T-helper 1 cell treated with Interleukin-12 subunit alpha and Interleukin-12 subunit beta and Interleukin-4 antibody, amounts not matched to agents 30 μg/mL and 1 μg/mL, for 36 hours (primary cell): ENCODE results near the gene TRIM71.

Experiments used
- H3K27ac Mint-ChIP-seq: one replicate; pipeline ENCODE4 v1.8.0; 2021; ENCODE audit warnings: mild to moderate bottlenecking, mixed read lengths
- H3K27me3 Mint-ChIP-seq: one replicate; pipeline ENCODE4 v1.8.0; 2021; ENCODE audit warnings: low read depth, mixed read lengths
- H3K36me3 Mint-ChIP-seq: one replicate; pipeline ENCODE4 v1.8.0; 2021; ENCODE audit warnings: low read depth, mixed read lengths
- H3K4me1 Mint-ChIP-seq: one replicate; pipeline ENCODE4 v1.8.0; 2021; ENCODE audit warnings: low read depth, mixed read lengths
- H3K4me3 Mint-ChIP-seq: one replicate; pipeline ENCODE4 v1.8.0; 2021; ENCODE audit warnings: mild to moderate bottlenecking, moderate library complexity, mixed read lengths
- H3K9me3 Mint-ChIP-seq: one replicate; pipeline ENCODE4 v1.8.0; 2021; ENCODE audit warnings: mixed read lengths

The TRIM71 gene

DNA sequence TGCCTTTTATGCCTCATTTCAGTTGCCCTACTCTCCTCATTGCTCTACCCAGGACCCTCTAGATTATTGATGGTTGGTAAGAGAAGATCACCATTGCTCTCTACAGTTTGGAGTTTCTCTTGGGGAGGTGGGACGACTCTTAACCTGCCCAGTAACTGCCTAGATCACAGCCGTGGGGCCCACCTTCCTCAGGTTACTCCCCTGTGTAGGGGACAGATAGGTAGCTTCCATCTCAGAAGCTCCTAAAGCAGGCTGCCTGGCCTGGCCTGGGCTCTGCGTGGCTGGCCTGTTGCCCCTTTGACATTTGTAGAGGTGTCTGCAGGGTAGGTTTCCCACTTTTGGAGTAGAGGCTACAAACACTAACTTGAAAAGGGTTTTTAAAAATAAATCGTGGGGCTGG lies 42.7 kb downstream of the TRIM71 start:
- no peak overlapping the region for H3K4me3 Mint-ChIP-seq
- H3K27ac Mint-ChIP-seq, result no peak overlapping the region
- H3K9me3 Mint-ChIP-seq, result no peaks in the 10 kb centered on the region
- peaks cover 10% of the 10 kb centered on the region for H3K27me3 Mint-ChIP-seq
- H3K4me1 Mint-ChIP-seq, result no peaks in the 10 kb centered on the region
- no peaks in the 10 kb centered on the region for H3K36me3 Mint-ChIP-seq

DNA sequence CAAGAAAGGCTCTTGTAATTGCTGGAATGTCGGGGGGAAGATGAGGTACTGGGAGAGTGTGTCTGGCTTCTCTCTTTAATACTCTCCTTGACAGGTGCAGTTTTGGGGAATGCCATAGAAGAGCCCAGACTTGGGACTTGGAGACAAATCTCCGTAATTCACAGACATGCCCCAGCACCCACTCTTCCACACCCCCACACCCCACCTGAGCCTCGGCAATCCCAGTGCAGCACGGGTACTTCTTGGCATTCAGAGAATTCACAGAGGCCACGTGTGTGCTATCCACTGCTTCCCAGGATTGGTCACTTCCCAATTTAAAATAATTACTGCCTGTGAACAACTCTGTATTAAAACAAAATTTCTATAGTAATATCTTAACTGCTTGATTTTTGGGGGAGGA lies 43.9 kb downstream of the TRIM71 start:
- Mint-ChIP-seq H3K4me1 (no peaks in the 10 kb centered on the region), H3K36me3 (no peaks in the 10 kb centered on the region), H3K27ac (no peak overlapping the region), H3K9me3 (no peaks in the 10 kb centered on the region), H3K27me3 (peaks cover 10% of the 10 kb centered on the region), H3K4me3 (no peak overlapping the region)

DNA sequence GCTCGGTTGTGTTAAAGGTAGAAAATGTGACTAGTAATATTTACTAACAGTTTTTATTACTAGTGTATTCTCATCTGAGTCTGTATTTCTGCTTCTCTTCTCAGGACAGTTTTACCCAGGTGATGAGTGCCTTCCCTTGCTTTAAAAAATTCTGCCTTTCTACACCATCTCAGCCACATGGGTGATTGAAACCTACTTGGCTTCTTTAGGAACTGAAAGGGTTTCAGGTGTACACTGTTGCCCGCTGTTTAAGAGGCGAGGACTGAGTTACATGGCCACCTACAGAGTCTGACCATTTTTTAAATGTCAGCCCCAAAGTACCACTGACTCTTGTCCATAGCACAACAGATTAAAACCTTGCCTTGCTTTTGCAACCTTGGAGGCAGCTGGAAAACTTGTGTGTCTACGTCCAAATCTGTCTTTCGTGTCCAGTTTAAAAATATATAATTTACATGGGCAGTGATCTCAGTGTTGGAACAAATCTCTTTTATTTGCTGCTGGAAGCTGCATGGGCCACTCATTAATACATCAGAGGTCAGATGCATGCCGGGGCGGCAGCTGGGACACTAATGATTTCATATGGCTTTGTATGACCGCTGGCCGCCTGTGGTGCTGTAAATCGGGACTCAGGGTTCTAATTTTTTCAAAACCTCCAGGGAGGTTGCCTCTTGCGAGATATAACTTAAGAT lies 44.6 kb downstream of the TRIM71 start:
- Mint-ChIP-seq H3K4me3 (no peak overlapping the region), H3K36me3 (no peaks in the 10 kb centered on the region), H3K27me3 (peaks cover 10% of the 10 kb centered on the region), H3K4me1 (no peaks in the 10 kb centered on the region), H3K27ac (no peak overlapping the region), H3K9me3 (no peaks in the 10 kb centered on the region)

DNA sequence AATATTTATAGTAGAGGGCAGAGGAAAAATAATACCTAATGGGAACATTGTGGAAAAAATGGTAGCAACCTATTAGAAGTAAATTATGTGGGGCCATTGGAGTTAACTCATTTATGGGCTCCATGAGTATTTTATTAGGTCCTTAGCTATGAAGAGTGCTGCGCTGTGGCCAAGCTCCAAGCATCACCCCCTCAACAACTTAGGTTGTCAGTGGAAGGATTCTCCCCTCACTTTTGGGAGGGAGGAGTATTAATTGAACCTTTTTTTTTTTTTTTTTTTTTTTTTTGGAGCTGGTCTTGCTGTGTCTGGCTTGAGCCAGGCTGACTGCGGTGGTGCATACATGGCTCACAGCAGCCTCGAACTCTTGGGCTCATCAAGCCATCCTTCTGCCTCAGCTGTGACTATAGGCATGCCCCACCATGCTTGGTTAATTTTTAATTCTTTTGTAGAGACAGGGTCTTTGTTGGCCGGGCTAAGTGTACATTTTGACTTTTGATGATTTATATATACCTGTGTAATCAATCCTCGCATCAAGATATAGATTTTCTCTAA lies 45.2 kb downstream of the TRIM71 start:
- Mint-ChIP-seq H3K4me1 (no peaks in the 10 kb centered on the region), H3K27me3 (peaks cover 6% of the 10 kb centered on the region), H3K4me3 (no peak overlapping the region), H3K36me3 (no peaks in the 10 kb centered on the region), H3K9me3 (no peaks in the 10 kb centered on the region), H3K27ac (no peak overlapping the region)

- Mint-ChIP-seq H3K9me3 (no peaks in the 10 kb centered on the region), H3K27ac (no peak overlapping the region), H3K4me3 (no peak overlapping the region)
Observed at GRCh38 chr3:32865383-32865782, 47.6 kb downstream of the TRIM71 start.

GRCh38 chr3:32866533-32866932 lies 48.7 kb downstream of the TRIM71 start:
- no peaks in the 10 kb centered on the region for H3K4me1 Mint-ChIP-seq
- no peaks in the 10 kb centered on the region for H3K9me3 Mint-ChIP-seq
- peaks cover 5% of the 10 kb centered on the region for H3K27me3 Mint-ChIP-seq
- no peaks in the 10 kb centered on the region for H3K36me3 Mint-ChIP-seq
- H3K27ac Mint-ChIP-seq, result no peak overlapping the region
- H3K4me3 Mint-ChIP-seq, result no peak overlapping the region

More at GRCh38 chr3:32865383-32865782, 47.6 kb downstream of the TRIM71 start:
- Mint-ChIP-seq H3K4me1 (no peaks in the 10 kb centered on the region), H3K36me3 (no peaks in the 10 kb centered on the region), H3K27me3 (no peaks in the 10 kb centered on the region)

GRCh38 chr3:32867954-32868353 lies 50.2 kb downstream of the TRIM71 start:
- Mint-ChIP-seq H3K4me3 (no peak overlapping the region), H3K4me1 (no peaks in the 10 kb centered on the region), H3K27me3 (peaks cover 5% of the 10 kb centered on the region)

GRCh38 chr3:32868719-32869512 lies 51.1 kb downstream of the TRIM71 start:
- H3K9me3 Mint-ChIP-seq, result no peaks in the 10 kb centered on the region
- H3K27me3 Mint-ChIP-seq, result peaks cover 14% of the 10 kb centered on the region
- H3K27ac Mint-ChIP-seq, result no peak overlapping the region
- H3K36me3 Mint-ChIP-seq, result no peaks in the 10 kb centered on the region
- H3K4me3 Mint-ChIP-seq, result no peak overlapping the region
- no peaks in the 10 kb centered on the region for H3K4me1 Mint-ChIP-seq

More at GRCh38 chr3:32867954-32868353, 50.2 kb downstream of the TRIM71 start:
- Mint-ChIP-seq H3K36me3 (no peaks in the 10 kb centered on the region), H3K9me3 (no peaks in the 10 kb centered on the region), H3K27ac (no peak overlapping the region)

- H3K9me3 Mint-ChIP-seq, result no peaks in the 10 kb centered on the region
- H3K4me3 Mint-ChIP-seq, result no peak overlapping the region
- no peak overlapping the region for H3K27ac Mint-ChIP-seq
- peaks cover 14% of the 10 kb centered on the region for H3K27me3 Mint-ChIP-seq
- no peaks in the 10 kb centered on the region for H3K36me3 Mint-ChIP-seq
- H3K4me1 Mint-ChIP-seq, result no peaks in the 10 kb centered on the region
Observed at GRCh38 chr3:32869513-32870047, 51.8 kb downstream of the TRIM71 start.

GRCh38 chr3:32870373-32871095 lies 52.7 kb downstream of the TRIM71 start:
- Mint-ChIP-seq H3K9me3 (no peaks in the 10 kb centered on the region), H3K4me1 (no peaks in the 10 kb centered on the region), H3K4me3 (no peak overlapping the region), H3K36me3 (no peaks in the 10 kb centered on the region), H3K27ac (no peak overlapping the region), H3K27me3 (peaks cover 14% of the 10 kb centered on the region)

- Mint-ChIP-seq H3K27me3 (peaks cover 17% of the 10 kb centered on the region), H3K4me1 (no peaks in the 10 kb centered on the region), H3K9me3 (no peaks in the 10 kb centered on the region), H3K4me3 (no peak overlapping the region), H3K36me3 (no peaks in the 10 kb centered on the region), H3K27ac (no peak overlapping the region)
Observed at GRCh38 chr3:32871273-32871672, 53.5 kb downstream of the TRIM71 start.

DNA sequence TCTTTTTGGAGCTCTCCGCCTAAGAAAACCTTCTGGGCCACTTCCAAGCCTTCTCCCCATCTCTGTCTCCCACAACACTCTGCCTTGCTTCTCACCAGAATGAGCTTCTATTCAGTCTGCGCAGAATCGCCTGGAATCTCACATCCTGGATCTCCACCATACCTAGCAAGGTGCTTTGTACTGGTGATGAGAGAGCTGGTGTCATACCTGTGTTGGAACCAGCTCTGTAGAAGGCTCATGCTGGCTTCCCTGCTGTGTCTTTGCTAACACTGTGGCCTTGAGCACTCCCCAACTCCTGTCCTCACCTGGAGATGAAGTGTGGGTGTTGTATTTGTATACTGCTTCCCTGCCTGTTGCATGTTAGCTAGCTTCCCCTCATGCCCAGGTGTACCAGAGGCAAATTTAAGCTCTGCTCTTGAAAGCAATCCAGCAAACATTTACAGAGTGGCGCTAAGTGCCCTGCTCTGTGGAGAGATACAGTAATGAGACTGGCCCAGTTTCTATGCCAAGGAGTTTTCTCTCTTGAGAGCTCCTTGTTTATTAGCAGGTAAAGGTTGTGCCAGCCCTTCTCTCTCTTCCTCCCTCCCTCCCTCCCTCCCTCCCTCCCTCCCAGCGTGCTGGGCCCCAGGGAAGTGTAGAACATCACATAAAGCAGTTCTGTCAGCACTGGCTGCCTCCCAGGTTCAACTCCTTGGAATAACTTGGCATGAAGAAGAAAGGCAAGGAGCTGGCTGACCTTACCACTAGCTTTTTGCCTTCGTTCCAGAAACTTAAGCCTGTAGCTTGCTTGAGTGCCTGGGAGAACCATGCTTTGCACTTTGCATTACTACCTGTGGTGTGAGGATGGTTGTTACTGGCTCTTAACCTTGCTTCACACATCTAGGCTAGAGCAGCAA lies 54.9 kb downstream of the TRIM71 start:
- H3K27ac Mint-ChIP-seq, result no peak overlapping the region
- H3K36me3 Mint-ChIP-seq, result no peaks in the 10 kb centered on the region
- peaks cover 22% of the 10 kb centered on the region for H3K27me3 Mint-ChIP-seq
- no peaks in the 10 kb centered on the region for H3K4me1 Mint-ChIP-seq
- H3K9me3 Mint-ChIP-seq, result no peaks in the 10 kb centered on the region
- H3K4me3 Mint-ChIP-seq, result no peak overlapping the region

GRCh38 chr3:32873531-32874130 lies 55.8 kb downstream of the TRIM71 start:
- no peak overlapping the region for H3K4me3 Mint-ChIP-seq
- H3K4me1 Mint-ChIP-seq, result no peaks in the 10 kb centered on the region
- no peaks in the 10 kb centered on the region for H3K36me3 Mint-ChIP-seq
- H3K9me3 Mint-ChIP-seq, result no peaks in the 10 kb centered on the region
- H3K27ac Mint-ChIP-seq, result no peak overlapping the region
- peaks cover 26% of the 10 kb centered on the region for H3K27me3 Mint-ChIP-seq
